HG03521 (cell line): ENCODE measurements around the gene CADPS.

Source experiments
- ATAC-seq: cut with Tn5 transposase; IDR thresholded peaks from one replicate; pipeline ENCODE4 v1.9.1; 2021; ENCODE audit warnings: mild to moderate bottlenecking, moderate library complexity; ENCODE audit not compliant: unreplicated experiment

Gene CADPS

GRCh38 chr3:62562596-62562995 lies 312.6 kb downstream of the CADPS start:
- ATAC-seq = no peak

- no peak for ATAC-seq
These were observed 313.2 kb downstream of the CADPS start for GRCh38 chr3:62562017-62562416.

- ATAC-seq = no peak
These were observed 315.3 kb downstream of the CADPS start for GRCh38 chr3:62559831-62560445.

- no peak for ATAC-seq
These were observed 316.6 kb downstream of the CADPS start for GRCh38 chr3:62558549-62559112.

GRCh38 chr3:62557983-62558382 lies 317.2 kb downstream of the CADPS start:
- ATAC-seq = no peak

GRCh38 chr3:62557450-62557849 lies 317.8 kb downstream of the CADPS start:
- no peak for ATAC-seq

GRCh38 chr3:62556121-62556815 lies 318.9 kb downstream of the CADPS start:
- no peak for ATAC-seq

GRCh38 chr3:62554264-62554799 lies 320.9 kb downstream of the CADPS start:
- ATAC-seq = no peak

- no peak for ATAC-seq
These were observed 321.4 kb downstream of the CADPS start for GRCh38 chr3:62553811-62554210.

GRCh38 chr3:62551556-62551955 lies 323.7 kb downstream of the CADPS start:
- no peak for ATAC-seq

GRCh38 chr3:62550439-62550838 lies 324.8 kb downstream of the CADPS start:
- ATAC-seq = no peak

- no peak for ATAC-seq
These were observed 326.5 kb downstream of the CADPS start for GRCh38 chr3:62548528-62549205.

GRCh38 chr3:62546266-62546665 lies 328.9 kb downstream of the CADPS start:
- no peak for ATAC-seq

- ATAC-seq = no peak
These were observed 333.0 kb downstream of the CADPS start for GRCh38 chr3:62542185-62542584.

GRCh38 chr3:62539762-62540161 lies 335.5 kb downstream of the CADPS start:
- no peak for ATAC-seq

GRCh38 chr3:62538691-62539356 lies 336.4 kb downstream of the CADPS start:
- no peak for ATAC-seq

GRCh38 chr3:62534326-62534725 lies 340.9 kb downstream of the CADPS start:
- ATAC-seq = no peak

- no peak for ATAC-seq
These were observed 342.4 kb downstream of the CADPS start for GRCh38 chr3:62532796-62533195.

- no peak for ATAC-seq
These were observed 343.2 kb downstream of the CADPS start for GRCh38 chr3:62531981-62532380.

- no peak for ATAC-seq
These were observed 343.7 kb downstream of the CADPS start for GRCh38 chr3:62531493-62531892.

GRCh38 chr3:62529230-62529629 lies 346.0 kb downstream of the CADPS start:
- ATAC-seq = no peak
